ENCODE data around the gene PTGDS. TPM values are rescaled to one million over a fixed set of nuclear protein-coding genes. Genes with fewer than 3 reads are reported as not detected.

Gene PTGDS
- total and polyA plus RNA-seq, 9 of the 15 experiments (the other 6 are each of a cell fraction or from before 2014, with no cell fraction given), result 0.46 to 7.1 (median 2.0) TPM

DNA sequence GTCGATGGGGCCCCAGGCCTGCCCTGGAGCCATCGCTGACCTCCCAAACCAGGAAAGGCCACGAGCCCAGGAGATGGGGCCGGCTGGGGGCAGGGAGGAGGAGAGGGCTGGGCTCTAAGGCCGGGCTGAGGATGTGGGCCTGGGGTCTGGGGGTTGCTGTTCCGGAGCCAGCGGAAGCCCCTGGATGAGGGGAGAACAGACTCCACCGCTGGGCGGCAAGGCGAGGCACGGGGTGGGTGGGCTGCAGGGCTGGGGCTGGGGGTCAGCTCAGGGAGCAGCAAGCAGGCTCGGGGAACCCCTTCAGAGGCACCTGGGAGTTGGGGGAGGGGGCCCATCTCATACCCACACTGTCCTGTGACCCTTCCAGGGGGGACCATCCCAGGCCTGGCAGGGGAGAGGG, 13.6 kb upstream of the PTGDS start:
- FAIRE-seq (no peak), DNase-seq (ENCODE audit: extremely low read depth in 1 of 4, low spot score in 3 of 4) (no peak), ATAC-seq (no peak)
- Histone ChIP-seq H3K4me2 (ENCODE audit: insufficient read depth, low read length) (peak overlapping the region; percentile 61), H3K27me3 (ENCODE audit: control insufficient read depth in 2 of 2, insufficient read depth in 2 of 2, low read length in 2 of 2) (no peaks in the 10 kb centered on the region), H3K4me1 (replicated peaks in 1 of 2; ENCODE audit: control insufficient read depth in 2 of 2, insufficient read depth in 2 of 2, low read length in 2 of 2) (peaks cover 26 to 77% of the 10 kb centered on the region in 2 experiments; a peak in 4 of 5 replicates), H2AFZ (ENCODE audit: low read depth, low read length) (peak overlapping the region; percentile 86), H3K79me2 (ENCODE audit: control insufficient read depth, insufficient read depth, low read length) (no peaks in the 10 kb centered on the region), H3K4me3 (no peak overlapping the region), H3K9me1 (ENCODE audit: control insufficient read depth, insufficient read depth, low read length) (no peaks in the 10 kb centered on the region), H3K9me3 (replicated peaks; ENCODE audit: control insufficient read depth, insufficient read depth, low read depth, low read length) (no peaks in the 10 kb centered on the region), H4K20me1 (replicated peaks; ENCODE audit: control insufficient read depth, insufficient read depth, low read length) (no peaks in the 10 kb centered on the region), H3K36me3 (ENCODE audit: control insufficient read depth, insufficient read depth, low read length) (no peaks in the 10 kb centered on the region), H3K9ac (ENCODE audit: insufficient read depth in 1 of 2, low read depth in 2 of 2, low read length in 2 of 2) (peak overlapping the region in 1 of 2 experiments; percentile 81; a peak in 2 of 4 replicates), H3K27ac (ENCODE audit: extremely low read depth, low read depth, low read length) (no peak overlapping the region)
- in situ Hi-C loops (cut with MboI) (no loop called here), intact Hi-C loops (cut with micrococcal nuclease) (no loop called here)
- 75% methylated on average over 3 of the region's 12 CpGs for WGBS (ENCODE audit: insufficient coverage, low coverage, missing lambda C conversion rate)
- no TSS peak for BruUV-seq (replicated peaks)
- CTCF ChIA-PET (ENCODE audit: low intra/inter-chr PET ratio), result no interaction called here
- no peak for TF ChIP-seq KDM2B (CRISPR knock-in tag; IDR thresholded peaks at IDR 0.05)
- TF ChIP-seq NCOA4 (IDR thresholded peaks at IDR 0.05; ENCODE audit: partially characterized antibody), result no peak
- no peak for TF ChIP-seq KAT8 (IDR thresholded peaks at IDR 0.05; ENCODE audit: low read depth)
- no peak for TF ChIP-seq ETV5 (CRISPR knock-in tag; IDR thresholded peaks at IDR 0.05; ENCODE audit: low read depth)
- no peak for TF ChIP-seq MTA3 (IDR thresholded peaks at IDR 0.05; ENCODE audit: borderline replicate concordance)
- TF ChIP-seq, protein P1, sequence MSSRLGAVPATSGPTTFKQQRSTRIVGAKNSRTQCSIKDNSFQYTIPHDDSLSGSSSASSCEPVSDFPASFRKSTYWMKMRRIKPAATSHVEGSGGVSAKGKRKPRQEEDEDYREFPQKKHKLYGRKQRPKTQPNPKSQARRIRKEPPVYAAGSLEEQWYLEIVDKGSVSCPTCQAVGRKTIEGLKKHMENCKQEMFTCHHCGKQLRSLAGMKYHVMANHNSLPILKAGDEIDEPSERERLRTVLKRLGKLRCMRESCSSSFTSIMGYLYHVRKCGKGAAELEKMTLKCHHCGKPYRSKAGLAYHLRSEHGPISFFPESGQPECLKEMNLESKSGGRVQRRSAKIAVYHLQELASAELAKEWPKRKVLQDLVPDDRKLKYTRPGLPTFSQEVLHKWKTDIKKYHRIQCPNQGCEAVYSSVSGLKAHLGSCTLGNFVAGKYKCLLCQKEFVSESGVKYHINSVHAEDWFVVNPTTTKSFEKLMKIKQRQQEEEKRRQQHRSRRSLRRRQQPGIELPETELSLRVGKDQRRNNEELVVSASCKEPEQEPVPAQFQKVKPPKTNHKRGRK (tag; IDR thresholded peaks at IDR 0.05), result no peak
- no peak for TF ChIP-seq ZFP30 (CRISPR knock-in tag; IDR thresholded peaks at IDR 0.05; ENCODE audit: borderline replicate concordance)
- no peak for TF ChIP-seq ZNF175 (CRISPR knock-in tag; IDR thresholded peaks at IDR 0.05; ENCODE audit: low read depth)
- TF ChIP-seq, protein P2, sequence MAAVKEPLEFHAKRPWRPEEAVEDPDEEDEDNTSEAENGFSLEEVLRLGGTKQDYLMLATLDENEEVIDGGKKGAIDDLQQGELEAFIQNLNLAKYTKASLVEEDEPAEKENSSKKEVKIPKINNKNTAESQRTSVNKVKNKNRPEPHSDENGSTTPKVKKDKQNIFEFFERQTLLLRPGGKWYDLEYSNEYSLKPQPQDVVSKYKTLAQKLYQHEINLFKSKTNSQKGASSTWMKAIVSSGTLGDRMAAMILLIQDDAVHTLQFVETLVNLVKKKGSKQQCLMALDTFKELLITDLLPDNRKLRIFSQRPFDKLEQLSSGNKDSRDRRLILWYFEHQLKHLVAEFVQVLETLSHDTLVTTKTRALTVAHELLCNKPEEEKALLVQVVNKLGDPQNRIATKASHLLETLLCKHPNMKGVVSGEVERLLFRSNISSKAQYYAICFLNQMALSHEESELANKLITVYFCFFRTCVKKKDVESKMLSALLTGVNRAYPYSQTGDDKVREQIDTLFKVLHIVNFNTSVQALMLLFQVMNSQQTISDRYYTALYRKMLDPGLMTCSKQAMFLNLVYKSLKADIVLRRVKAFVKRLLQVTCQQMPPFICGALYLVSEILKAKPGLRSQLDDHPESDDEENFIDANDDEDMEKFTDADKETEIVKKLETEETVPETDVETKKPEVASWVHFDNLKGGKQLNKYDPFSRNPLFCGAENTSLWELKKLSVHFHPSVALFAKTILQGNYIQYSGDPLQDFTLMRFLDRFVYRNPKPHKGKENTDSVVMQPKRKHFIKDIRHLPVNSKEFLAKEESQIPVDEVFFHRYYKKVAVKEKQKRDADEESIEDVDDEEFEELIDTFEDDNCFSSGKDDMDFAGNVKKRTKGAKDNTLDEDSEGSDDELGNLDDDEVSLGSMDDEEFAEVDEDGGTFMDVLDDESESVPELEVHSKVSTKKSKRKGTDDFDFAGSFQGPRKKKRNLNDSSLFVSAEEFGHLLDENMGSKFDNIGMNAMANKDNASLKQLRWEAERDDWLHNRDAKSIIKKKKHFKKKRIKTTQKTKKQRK (IDR thresholded peaks at IDR 0.05; ENCODE audit: borderline replicate concordance, low read depth, low read length), result no peak
- POLR2A ChIA-PET, result no interaction called here
